ENCODE data around the gene UBXN7. TPM values are rescaled to one million over a fixed set of nuclear protein-coding genes. Genes with fewer than 3 reads are reported as not detected.
"Not testable (repeated sequence)": the region's sequence is repeated elsewhere in the genome, so short reads cannot be mapped to it uniquely, and the experiment has no call there.

Gene UBXN7
- total RNA-seq, 1 experiment from 2014 or later = 16.4 TPM

DNA sequence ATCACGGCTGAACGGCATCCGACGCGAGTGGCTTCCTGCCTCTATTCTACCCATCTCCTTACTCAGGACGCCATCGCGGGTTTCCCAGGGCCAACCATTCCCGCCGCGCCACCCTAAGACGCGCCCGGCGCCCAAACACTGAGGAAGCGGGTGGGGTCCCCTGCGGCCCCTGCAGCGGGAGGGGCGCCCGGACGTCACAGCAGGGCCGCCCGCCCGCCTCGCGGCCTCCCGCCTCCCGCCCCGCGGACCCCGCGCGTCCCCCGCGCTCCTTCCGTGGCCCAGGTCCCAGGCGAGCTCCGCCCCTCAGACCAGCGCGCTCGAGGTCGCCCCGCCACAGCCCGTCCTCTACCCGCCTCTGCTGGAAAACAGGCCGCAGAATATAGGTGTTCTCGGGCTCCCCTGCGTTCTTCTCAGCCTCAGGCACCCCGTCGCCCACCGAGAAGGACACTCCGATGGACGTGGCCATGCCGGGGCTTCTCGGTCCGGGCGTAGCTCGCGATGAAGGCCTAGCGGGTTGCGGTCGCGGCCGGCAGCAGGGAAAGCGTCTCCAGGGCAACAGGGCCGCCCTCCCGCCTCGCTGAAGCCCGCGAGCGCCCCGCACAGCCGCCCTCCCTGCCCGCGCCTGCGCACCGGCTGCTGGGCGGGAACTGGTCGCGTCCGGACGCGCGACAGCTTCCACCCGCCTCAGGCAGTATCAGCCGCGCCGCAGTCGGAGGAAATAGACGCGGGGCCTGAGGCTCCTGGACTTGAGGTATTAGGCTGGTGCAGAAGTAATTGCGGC lies 114.3 kb downstream of the UBXN7 start, which contains the start of gene DYNLT2B:
TSS of gene DYNLT2B (minus strand) at position 554 of the 781 bp plus-strand sequence. CDS start at position 466, 88 bp downstream.
- DNase-seq (ENCODE audit: low read depth) = peak; percentile 86

DNA sequence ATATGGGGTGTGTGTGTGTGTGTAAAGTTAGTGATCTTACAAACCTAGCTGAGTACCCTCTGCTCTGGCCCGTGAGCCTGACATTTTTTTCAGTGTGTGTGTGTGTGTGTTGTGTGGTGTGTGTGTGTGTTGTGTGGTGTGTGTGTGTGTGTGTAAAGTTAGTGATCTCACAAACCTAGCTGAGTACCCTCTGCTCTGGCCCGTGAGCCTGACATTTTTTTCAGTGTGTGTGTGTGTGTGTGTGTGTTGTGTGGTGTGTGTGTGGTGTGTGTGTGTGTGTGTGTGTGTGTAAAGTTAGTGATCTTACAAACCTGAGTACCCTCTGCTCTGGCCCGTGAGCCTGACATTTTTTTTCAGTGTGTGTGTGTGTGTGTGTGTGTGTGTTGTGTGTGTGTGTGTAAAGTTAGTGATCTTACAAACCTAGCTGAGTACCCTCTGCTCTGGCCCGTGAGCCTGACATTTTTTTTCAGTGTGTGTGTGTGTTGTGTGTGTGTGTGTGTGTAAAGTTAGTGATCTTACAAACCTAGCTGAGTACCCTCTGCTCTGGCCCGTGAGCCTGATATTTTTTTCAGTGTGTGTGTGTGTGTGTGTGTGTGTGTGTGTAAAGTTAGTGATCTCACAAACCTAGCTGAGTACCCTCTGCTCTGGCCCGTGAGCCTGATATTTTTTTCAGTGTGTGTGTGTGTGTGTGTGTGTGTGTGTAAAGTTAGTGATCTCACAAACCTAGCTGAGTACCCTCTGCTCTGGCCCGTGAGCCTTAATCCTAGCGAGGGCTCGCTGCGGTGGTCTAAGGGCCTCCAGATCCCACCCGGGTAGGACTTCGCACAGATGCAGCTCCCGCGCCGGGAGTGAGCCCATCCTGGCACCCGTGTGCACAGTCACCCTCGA lies 115.2 kb downstream of the UBXN7 start:
- DNase-seq (ENCODE audit: low read depth) = not testable (repeated sequence)

DNA sequence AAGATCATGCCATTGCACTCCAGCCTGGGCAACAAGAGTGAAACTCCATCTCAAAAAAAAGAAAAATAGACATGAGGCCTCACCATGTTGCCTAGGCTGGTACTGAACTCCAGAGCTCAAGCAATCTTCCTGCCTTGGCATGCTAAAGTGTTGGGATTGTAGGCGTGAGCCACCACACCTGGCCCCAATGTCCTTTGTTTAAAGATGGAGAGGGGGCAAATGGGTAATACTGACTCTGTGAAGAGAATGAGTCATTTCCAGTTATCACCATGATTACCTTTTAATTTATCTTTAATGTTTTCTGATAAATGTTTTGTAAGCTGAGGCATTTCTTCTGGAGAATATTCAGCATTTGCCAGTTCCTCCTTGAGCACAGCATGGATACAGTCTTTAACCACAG lies 116.4 kb downstream of the UBXN7 start:
- no peak for DNase-seq (ENCODE audit: low read depth)

DNA sequence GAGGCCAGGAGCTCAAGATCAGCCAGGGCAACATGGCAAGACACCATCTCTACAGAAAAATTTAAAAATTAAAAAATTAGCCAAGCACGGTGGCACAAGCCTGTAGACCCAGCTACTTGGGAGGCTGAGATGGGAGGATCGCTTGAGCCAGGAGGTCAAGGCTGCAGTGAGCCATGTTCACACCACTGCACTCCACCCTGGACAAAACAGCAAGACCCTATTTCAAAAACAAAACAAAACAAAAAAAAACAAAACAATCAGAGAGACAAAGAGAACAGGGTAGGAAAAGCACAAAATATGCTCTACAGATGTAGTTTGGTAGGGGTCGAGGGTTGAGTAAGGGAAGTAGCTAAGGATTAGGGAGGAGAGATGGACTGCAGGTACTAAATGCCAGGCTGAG lies 117.6 kb downstream of the UBXN7 start:
- no peak for DNase-seq (ENCODE audit: low read depth)

DNA sequence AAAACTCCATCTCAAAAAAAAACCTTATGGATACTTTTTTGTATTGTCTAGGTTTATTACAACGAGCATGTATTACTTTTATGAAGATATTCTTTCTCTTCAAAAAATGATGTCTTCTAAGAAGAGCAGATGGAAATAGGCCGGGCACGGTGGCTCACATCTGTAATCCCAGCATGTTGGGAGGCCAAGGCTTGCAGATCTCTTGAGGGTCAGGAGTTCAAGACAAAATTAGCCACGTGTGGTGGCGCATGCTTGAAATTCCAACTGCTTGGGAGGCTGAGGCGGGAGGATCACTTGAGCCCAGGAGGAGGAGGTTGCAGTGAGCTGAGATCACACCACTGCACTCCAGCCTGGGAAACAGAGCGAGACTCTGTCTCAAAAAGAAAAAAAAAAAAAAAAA lies 118.1 kb downstream of the UBXN7 start:
- DNase-seq (ENCODE audit: low read depth) = not testable (repeated sequence)

DNA sequence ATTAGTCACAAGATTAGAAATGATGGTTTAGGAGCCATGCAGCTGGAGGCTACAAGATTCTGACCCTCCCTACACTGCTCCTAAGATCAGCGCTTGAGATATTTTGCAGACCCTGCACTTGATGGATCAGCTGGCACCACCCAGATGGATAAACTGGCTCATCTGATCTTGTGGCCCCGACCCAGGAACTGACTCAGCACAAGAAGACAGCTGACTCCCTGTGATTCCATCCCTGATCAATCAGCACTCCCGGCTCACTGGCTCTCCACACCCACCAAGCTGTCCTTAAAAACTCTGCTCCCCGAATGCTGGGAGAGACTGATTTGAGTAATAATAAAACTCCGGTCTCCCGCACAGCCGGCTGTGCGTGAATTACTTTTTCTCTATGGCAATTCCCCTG lies 129.3 kb downstream of the UBXN7 start:
- DNase-seq (ENCODE audit: low read depth) = not testable (repeated sequence)

DNA sequence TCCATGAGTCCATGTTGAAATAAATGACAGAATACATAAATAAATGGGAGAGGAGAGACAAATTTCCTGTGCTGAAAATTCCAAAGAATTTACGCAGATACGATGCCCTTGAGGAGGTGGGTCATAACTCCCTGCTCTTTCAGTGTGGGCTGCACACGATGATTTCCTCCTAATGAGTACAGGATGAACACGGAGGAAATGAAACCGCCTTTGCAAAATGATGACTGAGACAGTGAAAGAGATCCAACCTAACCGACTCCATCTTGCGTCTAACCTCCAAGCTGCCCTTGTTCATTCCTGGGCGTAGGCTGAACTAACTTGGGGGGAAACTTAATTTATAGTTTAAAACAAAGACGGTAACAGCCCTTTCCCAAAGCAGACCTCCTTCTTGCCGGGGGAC lies 129.7 kb downstream of the UBXN7 start:
- DNase-seq (ENCODE audit: low read depth) = not testable (repeated sequence)

DNA sequence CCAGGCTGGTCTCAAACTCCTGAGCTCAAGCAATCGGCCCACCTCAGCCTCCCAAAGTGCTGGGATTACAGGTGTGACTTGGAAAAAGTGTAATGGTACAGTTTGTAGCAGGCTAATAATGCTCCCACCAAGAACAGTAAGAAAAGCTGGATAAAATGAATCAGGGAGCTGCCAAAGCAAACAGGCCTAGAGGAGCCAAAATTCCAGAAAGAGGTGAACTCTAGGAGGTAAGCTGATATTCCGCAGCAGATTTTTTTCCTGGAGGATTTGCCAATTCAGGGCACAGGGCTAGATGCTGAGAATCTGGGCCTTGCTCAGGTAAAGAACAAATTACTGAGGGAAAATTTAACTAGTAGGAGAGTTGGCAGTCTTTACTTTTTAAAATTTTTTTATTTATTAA lies 133.7 kb downstream of the UBXN7 start:
- no peak for DNase-seq (ENCODE audit: low read depth)

Other genes starting within 250 kb of the UBXN7 start
- not detected in 2 replicates for gene ZDHHC19, start 221.0 kb downstream of the UBXN7 start, total RNA-seq (2014; rRNA removed)
- not detected in 2 replicates for gene SLC51A, start 215.9 kb downstream of the UBXN7 start, total RNA-seq (2014; rRNA removed)
- 89.4 and 92.3 TPM in 2 replicates for gene PCYT1A, start 144.7 kb downstream of the UBXN7 start, total RNA-seq (2014; rRNA removed)
- 21.1 and 28.0 TPM in 2 replicates for gene DYNLT2B, start 114.2 kb downstream of the UBXN7 start, total RNA-seq (2014; rRNA removed)
- gene TM4SF19, start 94.0 kb downstream of the UBXN7 start, total RNA-seq (2014; rRNA removed) = 2.1 and 2.4 TPM in 2 replicates
- gene RNF168, start 71.3 kb upstream of the UBXN7 start, total RNA-seq (2014; rRNA removed) = 14.9 and 15.1 TPM in 2 replicates
- not detected in 2 replicates for gene SMCO1, start 82.9 kb upstream of the UBXN7 start, total RNA-seq (2014; rRNA removed)
- gene WDR53, start 136.1 kb upstream of the UBXN7 start, total RNA-seq (2014; rRNA removed) = 6.1 and 8.3 TPM in 2 replicates
- gene FBXO45, start 136.2 kb upstream of the UBXN7 start, total RNA-seq (2014; rRNA removed) = 10.1 and 11.8 TPM in 2 replicates
- 1.0 and 2.5 TPM in 2 replicates for gene NRROS, start 207.3 kb upstream of the UBXN7 start, total RNA-seq (2014; rRNA removed)

All from LHCN-M2 (cell line).